GM12878 (cell line): Measurements from ENCODE around the gene RABGEF1. TPM values are rescaled to one million over a fixed set of nuclear protein-coding genes. Genes with fewer than 3 reads are reported as not detected.

Source experiments
- ATAC-seq: fragments of 200-7000 bp; cut with Tn5 transposase; 3 replicates; pipeline ENCODE4 v1.9.1; 2020; ENCODE audit warnings: mild to moderate bottlenecking, moderate library complexity
- BruUV-seq: library from RNA; stranded (reverse); fragments of 400-500 nt; replicated peaks from 2 replicates; lab custom pipeline; 2021; lab: Mats Ljungman, UMichigan
- CTCF ChIA-PET: fragments of 300-600 bp; sonication (Branson Sonifier 250); formaldehyde crosslinking; extraction: SDS; loops from one replicate; lab custom pipeline; 2021; ENCODE audit warnings: inconsistent platforms; lab: Yijun Ruan, JAX
- POLR2A ChIA-PET: fragments of 350-600 bp; formaldehyde crosslinking; extraction: SDS; loops from one replicate; lab custom pipeline; 2021; ENCODE audit warnings: inconsistent platforms; lab: Charles Lee
- RAD21 ChIA-PET: fragments of 300-600 bp; sonication (Branson Sonifier 250); formaldehyde crosslinking; loops from one replicate; lab custom pipeline; 2023; ENCODE audit warnings: antibody characterized with exemption; ENCODE audit not compliant: unreplicated experiment; lab: Charles Lee
- SMC1A ChIA-PET: fragments of 300-600 bp; sonication (Branson Sonifier 250); formaldehyde crosslinking; loops from one replicate; lab custom pipeline; 2023; ENCODE audit not compliant: unreplicated experiment, uncharacterized antibody; lab: Charles Lee
- DNase-seq: peaks from one replicate; pipeline ENCODE4 v3.0.0-alpha.2; 2011; ENCODE audit warnings: low read depth, low spot score
- FAIRE-seq: peaks from 3 replicates; lab custom pipeline; 2011; peaks lifted over from hg19 to GRCh38; lab: Jason Lieb, UNC
- H2AFZ ChIP-seq: 2 replicates; pipeline ENCODE4 v1.6.0; 2011; ENCODE audit warnings: low read depth, low read length, control low read depth; ENCODE audit not compliant: control insufficient read depth
- H3K27ac ChIP-seq: 2 replicates; pipeline ENCODE4 v1.5.1; 2011; ENCODE audit warnings: control low read depth; ENCODE audit not compliant: control insufficient read depth, insufficient read depth
- H3K27me3 ChIP-seq, 2 experiments: replicated peaks in 1 of 2; 2 replicates each; pipeline versions ENCODE4 v1.6.0 to v1.6.1; 2011; ENCODE audit warnings: low read length in 1 of 2; ENCODE audit not compliant: control insufficient read depth in 2 of 2, insufficient read depth in 2 of 2
- H3K36me3 ChIP-seq, 2 experiments: 2 replicates each; pipeline ENCODE4 v1.5.1; 2011; ENCODE audit warnings: low read length in 1 of 2; ENCODE audit not compliant: control insufficient read depth in 2 of 2, insufficient read depth in 2 of 2
- H3K4me1 ChIP-seq: 2 replicates; pipeline ENCODE4 v1.6.1; 2011; ENCODE audit warnings: mild to moderate bottlenecking, low read length, moderate library complexity, mixed read lengths; ENCODE audit not compliant: control insufficient read depth, insufficient read depth
- H3K4me2 ChIP-seq: 2 replicates; pipeline ENCODE4 v1.6.0; 2011; ENCODE audit warnings: control low read depth; ENCODE audit not compliant: control insufficient read depth, insufficient read depth
- H3K4me3 ChIP-seq: fragments of 200-600 bp; sonication (generic); 2 replicates; pipeline ENCODE4 v1.5.1; 2016
- H3K79me2 ChIP-seq: 2 replicates; pipeline ENCODE4 v1.6.0; 2011; ENCODE audit warnings: low read length; ENCODE audit not compliant: control insufficient read depth, insufficient read depth
- H3K9ac ChIP-seq: 2 replicates; pipeline ENCODE4 v1.8.0; 2011; ENCODE audit warnings: low read length, control low read depth, mixed read lengths; ENCODE audit not compliant: control insufficient read depth, insufficient read depth
- H3K9me3 ChIP-seq: replicated peaks from 3 replicates; pipeline ENCODE4 v1.5.1; 2011; ENCODE audit warnings: mild to moderate bottlenecking, low read length; ENCODE audit not compliant: control insufficient read depth, insufficient read depth
- H4K20me1 ChIP-seq: 2 replicates; pipeline ENCODE4 v1.6.0; 2011; ENCODE audit not compliant: control insufficient read depth, insufficient read depth
- HDAC2 ChIP-seq: fragments of 200-600 bp; sonication (generic); IDR thresholded peaks from 2 replicates; pipeline ENCODE4 v1.6.1; 2017
- IRF4 ChIP-seq: IDR thresholded peaks from 2 replicates; pipeline ENCODE4 v1.6.1; 2011; ENCODE audit warnings: low read depth, low read length
- SKIL ChIP-seq: fragments of 450-650 bp; IDR thresholded peaks from 2 replicates; pipeline ENCODE4 v1.6.1; 2017; ENCODE audit warnings: mild to moderate bottlenecking, low read depth, inconsistent platforms; ENCODE audit not compliant: poor library complexity, severe bottlenecking
- SMAD5 ChIP-seq: IDR thresholded peaks from 2 replicates; pipeline ENCODE4 v1.6.1; 2016; ENCODE audit warnings: antibody characterized with exemption, low read depth
- SP1 ChIP-seq: IDR thresholded peaks from one replicate; pipeline ENCODE4 v1.6.1; 2011; ENCODE audit warnings: low read depth, low read length
- STAT1 ChIP-seq: fragments of 450-650 bp; conservative IDR thresholded peaks from 2 replicates; pipeline ENCODE4 v1.6.1; 2014; ENCODE audit warnings: antibody characterized with exemption, mild to moderate bottlenecking
- SUZ12 ChIP-seq: fragments of 200-600 bp; sonication (generic); IDR thresholded peaks from one replicate; pipeline ENCODE4 v1.6.1; 2018; ENCODE audit warnings: antibody characterized with exemption, mild to moderate bottlenecking; ENCODE audit not compliant: unreplicated experiment
- TAF1 ChIP-seq: IDR thresholded peaks from 2 replicates; pipeline ENCODE4 v1.6.1; 2011; ENCODE audit warnings: mild to moderate bottlenecking, low read depth, low read length, borderline replicate concordance
- ZBTB11 ChIP-seq: fragments of 450-650 bp; formaldehyde crosslinking; IDR thresholded peaks from 2 replicates; pipeline ENCODE4 v1.5.0; 2022; ENCODE audit warnings: mild to moderate bottlenecking, missing genetic modification characterization
- ZNF24 ChIP-seq: fragments of 450-650 bp; IDR thresholded peaks from 2 replicates; pipeline ENCODE4 v1.6.1; 2017; ENCODE audit warnings: antibody characterized with exemption, mild to moderate bottlenecking
- WGBS: methylation state at CpG from one replicate; pipeline ENCODE4 v1.1.6; 2016; ENCODE audit warnings: low lambda C conversion rate; ENCODE audit not compliant: insufficient replicate concordance, insufficient coverage; ENCODE audit errors: missing lambda C conversion rate; 5-methylcytosine and 5-hydroxymethylcytosine counted together
- in situ Hi-C: fragments of 300-500 bp; cut with MboI; formaldehyde crosslinking; loops from 9 replicates; pipeline ENCODE4 v1.14.3; 2018; ENCODE audit warnings: mixed read lengths
- intact Hi-C: fragments of 100-400 bp; cut with micrococcal nuclease; formaldehyde crosslinking; loops from one replicate; pipeline ENCODE4 v1.14.2; 2022; ENCODE audit not compliant: unreplicated experiment
- polyA plus RNA-seq, 11 experiments: library from polyadenylated mRNA; depleted of rRNA in 4 of 11; unstranded in 6 of 11; stranded (reverse) in 5 of 11; fragments of >200 nt; fragmentation: Nextera tagmentation in 4 of 11; fragmentation: Illumina TruSeq in 1 of 11; extraction: Ambion mirVana in 4 of 11; extraction: Trizol in 1 of 11; gene quantifications; 1 replicate in 1 of 11; 2 replicates in 10 of 11; pipeline versions ENCODE4 v1.2.1 to v1.2.3, GENCODE V29; 2011 to 2016; ENCODE audit warnings: inconsistent platforms in 2 of 11, missing spikeins in 2 of 11, low read depth in 1 of 11
- total RNA-seq, 4 experiments: library from RNA; depleted of rRNA in 3 of 4; stranded (reverse); fragments of >200 nt in 3 of 4; fragmentation: Illumina TruSeq in 1 of 4; extraction: Trizol in 1 of 4; gene quantifications; 2 replicates each; pipeline versions ENCODE4 v1.2.1 to v1.2.3, GENCODE V29; 2013 to 2021

Gene RABGEF1
- total and polyA plus RNA-seq, 10 of the 15 experiments (the other 5 are each of a cell fraction or from before 2014, with no cell fraction given): 10.2 to 36.4 (median 26.1) TPM

- POLR2A ChIA-PET: interaction anchor here (0.7 kb wide), 1 partner anchor 13 kb away, joined by 3 read pairs; no protein-coding TSS in a partner anchor
- Histone ChIP-seq H3K27ac (no peak overlapping the region), H3K4me2 (no peak overlapping the region), H2AFZ (no peak overlapping the region), H3K4me3 (no peak overlapping the region), H3K9me3 (no peaks in the 10 kb centered on the region), H3K36me3 (peaks cover 5 to 20% of the 10 kb centered on the region in 2 experiments), H3K27me3 (no peaks in the 10 kb centered on the region), H4K20me1 (no peaks in the 10 kb centered on the region), H3K9ac (no peak overlapping the region), H3K4me1 (no peaks in the 10 kb centered on the region), H3K79me2 (no peaks in the 10 kb centered on the region)
- RAD21 ChIA-PET: no interaction called here
- BruUV-seq: no TSS peak
- in situ Hi-C loops: no loop called here
- no peak for ATAC-seq
- 99% methylated on average over 5 of the region's 5 CpGs for WGBS
- SMC1A ChIA-PET: interaction anchor here (0.6 to 1.9 kb wide), 4 partner anchors 9 to 749 kb away, joined by 3 to 6 read pairs (median 4); no protein-coding TSS in a partner anchor
- no peak for DNase-seq
- TF ChIP-seq SKIL: no peak
- TF ChIP-seq ZNF24: no peak
- no peak for TF ChIP-seq SP1
- TF ChIP-seq STAT1: no peak
- no peak for TF ChIP-seq ZBTB11 (CRISPR knock-in tag)
- TF ChIP-seq HDAC2: no peak
- TF ChIP-seq SUZ12: no peak
- no peak for TF ChIP-seq IRF4
- TF ChIP-seq TAF1: no peak
- no peak for TF ChIP-seq SMAD5
- FAIRE-seq: no peak
- intact Hi-C loops: loop anchor here (10.0 kb wide), 1 partner anchor 225 kb away; no protein-coding TSS in a partner anchor
- CTCF ChIA-PET: interaction anchor here (1.1 kb wide), 1 partner anchor 10 kb away, joined by 3 read pairs; no protein-coding TSS in a partner anchor
Measured at GRCh38 chr7:66779669-66780409, 39.3 kb downstream of the RABGEF1 start.
